ENCODE results near the gene GLYATL3. TPM values are rescaled to one million over a fixed set of nuclear protein-coding genes. Genes with fewer than 3 reads are reported as not detected.
A peak's percentile ranks its signal among the peaks of the same experiment; 100 is the strongest.
"Not testable (repeated sequence)": the region's sequence is repeated elsewhere in the genome, so short reads cannot be mapped to it uniquely, and the experiment has no call there.

The GLYATL3 gene
- total RNA-seq, 1 donor from 2014 or later, result not detected

- Histone ChIP-seq H3K9me3 (no peaks in the 10 kb centered on the region), H3K27me3 (ENCODE audit: low read depth) (no peaks in the 10 kb centered on the region), H3K4me3 (peak overlapping the region; percentile 60), H3K4me1 (peaks cover 45% of the 10 kb centered on the region), H3K36me3 (peaks cover 17% of the 10 kb centered on the region), H3K27ac (peak overlapping the region; percentile 84)
- peak; percentile 31 to 52 for ATAC-seq
- no peak for TF ChIP-seq CTCF (IDR thresholded peaks at IDR 0.05)
- no peak for DNase-seq
- intact Hi-C loops (cut with DNase I), result no loop called here
These were observed 37.2 kb upstream of the GLYATL3 start for GRCh38 chr6:49462599-49462926.

GRCh38 chr6:49462927-49463611 is 36.7 kb upstream of the GLYATL3 start, which contains the start of the genes CENPQ and MMUT:
TSS of gene CENPQ (plus strand) at chr6:49463370. CDS start at chr6:49470177, 6,807 bp downstream.
TSS of gene MMUT (minus strand) at chr6:49463253. CDS start at chr6:49459466, 3,787 bp downstream.
- Histone ChIP-seq H3K9me3 (no peaks in the 10 kb centered on the region), H3K36me3 (peaks cover 12% of the 10 kb centered on the region), H3K27me3 (ENCODE audit: low read depth) (no peaks in the 10 kb centered on the region), H3K4me3 (peak within 1 kb of the TSS; percentile 60), H3K4me1 (peaks cover 45% of the 10 kb centered on the region), H3K27ac (peak within 1 kb of the TSS; percentile 84)
- intact Hi-C loops (cut with DNase I), result no loop called here
- DNase-seq (peak; percentile 94), ATAC-seq (peak; percentile 100)
- TF ChIP-seq CTCF (IDR thresholded peaks at IDR 0.05), result no peak

GRCh38 chr6:49463612-49463967 is 36.1 kb upstream of the GLYATL3 start:
- Histone ChIP-seq H3K4me1 (peaks cover 45% of the 10 kb centered on the region), H3K36me3 (peaks cover 7% of the 10 kb centered on the region), H3K4me3 (peak overlapping the region; percentile 60), H3K27ac (peak overlapping the region; percentile 84), H3K9me3 (no peaks in the 10 kb centered on the region), H3K27me3 (ENCODE audit: low read depth) (no peaks in the 10 kb centered on the region)
- DNase-seq (no peak), ATAC-seq (peak in 1 of 2 donors; percentile 2)
- no peak for TF ChIP-seq CTCF (IDR thresholded peaks at IDR 0.05)
- intact Hi-C loops (cut with DNase I), result no loop called here

- peaks cover 37% of the 10 kb centered on the region for H3K4me1 ChIP-seq
- no peaks in the 10 kb centered on the region for H3K36me3 ChIP-seq
- no peaks in the 10 kb centered on the region for H3K9me3 ChIP-seq
- H3K27me3 ChIP-seq (ENCODE audit: low read depth), result no peaks in the 10 kb centered on the region
- intact Hi-C loops (cut with DNase I), result no loop called here
- H3K4me3 ChIP-seq, result no peak overlapping the region
- ATAC-seq (no peak), DNase-seq (no peak)
- TF ChIP-seq CTCF (IDR thresholded peaks at IDR 0.05), result no peak
- no peak overlapping the region for H3K27ac ChIP-seq
These were observed 35.0 kb upstream of the GLYATL3 start for GRCh38 chr6:49464691-49465090.

- intact Hi-C loops (cut with DNase I), result no loop called here
- no peak for ATAC-seq
- H3K4me1 ChIP-seq, result peaks cover 9% of the 10 kb centered on the region
- TF ChIP-seq CTCF (IDR thresholded peaks at IDR 0.05), result no peak
- no peaks in the 10 kb centered on the region for H3K9me3 ChIP-seq
- H3K27me3 ChIP-seq (ENCODE audit: low read depth), result no peaks in the 10 kb centered on the region
- no peak overlapping the region for H3K27ac ChIP-seq
- H3K36me3 ChIP-seq, result peaks cover 17% of the 10 kb centered on the region
- no peak for DNase-seq
- no peak overlapping the region for H3K4me3 ChIP-seq
These were observed 31.7 kb upstream of the GLYATL3 start for GRCh38 chr6:49468042-49468441.

DNA sequence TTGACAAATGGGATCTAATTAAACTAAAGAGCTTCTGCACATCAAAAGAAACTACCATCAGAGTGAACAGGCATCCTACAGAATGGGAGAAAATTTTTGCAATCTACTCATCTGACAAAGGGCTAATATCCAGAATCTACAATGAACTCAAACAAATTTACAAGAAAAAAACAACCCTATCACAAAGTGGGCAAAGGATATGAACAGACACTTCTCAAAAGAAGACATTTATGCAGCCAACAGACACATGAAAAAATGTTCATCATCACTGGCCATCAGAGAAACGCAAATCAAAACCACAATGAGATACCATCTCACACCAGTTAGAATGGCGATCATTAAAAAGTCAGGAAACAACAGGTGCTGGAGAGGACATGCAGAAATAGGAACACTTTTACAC is 23.2 kb upstream of the GLYATL3 start:
- ATAC-seq; H3K4me1 ChIP-seq; DNase-seq; H3K9me3 ChIP-seq; intact Hi-C loops (cut with DNase I); H3K4me3 ChIP-seq; H3K27me3 ChIP-seq (ENCODE audit: low read depth); H3K27ac ChIP-seq: not testable (repeated sequence)
- H3K36me3 ChIP-seq, result peaks cover 19% of the 10 kb centered on the region

All from lower lobe of right lung (tissue), 2 donors.